ENCODE results near the gene SMCHD1.

DNA sequence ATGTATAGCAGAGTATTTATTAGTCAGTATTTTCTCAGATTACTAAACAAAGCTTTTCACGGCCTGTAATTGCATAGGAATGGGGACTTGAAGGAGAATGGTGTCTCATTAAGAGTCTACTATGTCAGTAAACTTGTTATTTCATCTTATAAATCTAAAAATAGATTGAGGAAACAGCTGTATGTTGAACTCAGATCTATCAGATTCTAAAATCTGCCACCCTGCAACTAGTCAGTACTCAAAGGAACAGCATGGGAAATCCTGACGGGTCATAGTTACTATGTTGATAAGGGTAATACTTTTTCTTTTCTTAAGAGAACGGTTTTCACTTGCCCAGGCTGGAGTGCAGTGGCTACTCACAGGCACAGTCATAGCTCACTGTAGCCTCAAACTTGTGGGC, 121.1 kb downstream of the SMCHD1 start:
- TF ChIP-seq POLR2A (IDR thresholded peaks at IDR 0.05) = no peak
- TF ChIP-seq, protein P1, sequence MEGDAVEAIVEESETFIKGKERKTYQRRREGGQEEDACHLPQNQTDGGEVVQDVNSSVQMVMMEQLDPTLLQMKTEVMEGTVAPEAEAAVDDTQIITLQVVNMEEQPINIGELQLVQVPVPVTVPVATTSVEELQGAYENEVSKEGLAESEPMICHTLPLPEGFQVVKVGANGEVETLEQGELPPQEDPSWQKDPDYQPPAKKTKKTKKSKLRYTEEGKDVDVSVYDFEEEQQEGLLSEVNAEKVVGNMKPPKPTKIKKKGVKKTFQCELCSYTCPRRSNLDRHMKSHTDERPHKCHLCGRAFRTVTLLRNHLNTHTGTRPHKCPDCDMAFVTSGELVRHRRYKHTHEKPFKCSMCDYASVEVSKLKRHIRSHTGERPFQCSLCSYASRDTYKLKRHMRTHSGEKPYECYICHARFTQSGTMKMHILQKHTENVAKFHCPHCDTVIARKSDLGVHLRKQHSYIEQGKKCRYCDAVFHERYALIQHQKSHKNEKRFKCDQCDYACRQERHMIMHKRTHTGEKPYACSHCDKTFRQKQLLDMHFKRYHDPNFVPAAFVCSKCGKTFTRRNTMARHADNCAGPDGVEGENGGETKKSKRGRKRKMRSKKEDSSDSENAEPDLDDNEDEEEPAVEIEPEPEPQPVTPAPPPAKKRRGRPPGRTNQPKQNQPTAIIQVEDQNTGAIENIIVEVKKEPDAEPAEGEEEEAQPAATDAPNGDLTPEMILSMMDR (IDR thresholded peaks at IDR 0.05) = no peak
- no peak for TF ChIP-seq POLR2AphosphoS5 (IDR thresholded peaks at IDR 0.05)

Data from prostate gland (tissue), 2 donors.